NCI-H446 treated with DMSO at 0.1 percent for 48 hours (cell line): ENCODE data around the gene FGF14.

ENCODE experiments used
- DNase-seq: peaks from one replicate; lab custom pipeline; 2025; lab: John Stamatoyannopoulos, UW

FGF14 gene

GRCh38 chr13:102250448-102250847 lies 151.4 kb downstream of the FGF14 start:
- no peak for DNase-seq

- DNase-seq, result no peak
These were observed 157.1 kb downstream of the FGF14 start for GRCh38 chr13:102244607-102245227.

- no peak for DNase-seq
These were observed 161.7 kb downstream of the FGF14 start for GRCh38 chr13:102240110-102240509.

GRCh38 chr13:102237230-102237629 lies 164.6 kb downstream of the FGF14 start:
- DNase-seq, result no peak

GRCh38 chr13:102236830-102237229 lies 165.0 kb downstream of the FGF14 start:
- no peak for DNase-seq

GRCh38 chr13:102236341-102236740 lies 165.5 kb downstream of the FGF14 start:
- no peak for DNase-seq

- DNase-seq, result no peak
These were observed 166.2 kb downstream of the FGF14 start for GRCh38 chr13:102235689-102236088.

- no peak for DNase-seq
These were observed 167.2 kb downstream of the FGF14 start for GRCh38 chr13:102234618-102235017.

- DNase-seq, result no peak
These were observed 168.2 kb downstream of the FGF14 start for GRCh38 chr13:102233566-102234208.

- DNase-seq, result no peak
These were observed 170.4 kb downstream of the FGF14 start for GRCh38 chr13:102231479-102231878.

GRCh38 chr13:102227741-102228140 lies 174.1 kb downstream of the FGF14 start:
- no peak for DNase-seq

- DNase-seq, result no peak
These were observed 175.3 kb downstream of the FGF14 start for GRCh38 chr13:102226591-102226990.

- DNase-seq, result no peak
These were observed 176.0 kb downstream of the FGF14 start for GRCh38 chr13:102225892-102226291.

- DNase-seq, result no peak
These were observed 181.1 kb downstream of the FGF14 start for GRCh38 chr13:102220681-102221228.

- no peak for DNase-seq
These were observed 186.9 kb downstream of the FGF14 start for GRCh38 chr13:102214956-102215355.

- DNase-seq, result no peak
These were observed 189.1 kb downstream of the FGF14 start for GRCh38 chr13:102212729-102213128.

GRCh38 chr13:102208347-102208746 lies 193.5 kb downstream of the FGF14 start:
- no peak for DNase-seq

- DNase-seq, result no peak
These were observed 194.0 kb downstream of the FGF14 start for GRCh38 chr13:102207680-102208342.

- no peak for DNase-seq
These were observed 198.1 kb downstream of the FGF14 start for GRCh38 chr13:102203718-102204117.

- DNase-seq, result no peak
These were observed 203.2 kb downstream of the FGF14 start for GRCh38 chr13:102198418-102199311.

- DNase-seq, result no peak
These were observed 204.7 kb downstream of the FGF14 start for GRCh38 chr13:102197193-102197592.
